Cardiac muscle cell (in vitro differentiated cells and primary cell): ENCODE data around the gene LARGE1. TPM values are rescaled to one million over a fixed set of nuclear protein-coding genes. Genes with fewer than 3 reads are reported as not detected.

Source experiments
- DNase-seq, 2 donors: peaks; one replicate each; pipeline versions ENCODE4 v3.0.0 to v3.0.0-alpha.2; 2010 to 2017; ENCODE audit warnings: low read depth in 1 of 2, low spot score in 1 of 2
- H3K27ac ChIP-seq: fragments of 200-600 bp; sonication (generic); 2 replicates; pipeline ENCODE4 v1.5.1; 2016
- H3K27me3 ChIP-seq: fragments of 200-600 bp; sonication (generic); 2 replicates; pipeline ENCODE4 v1.6.0; 2016; ENCODE audit warnings: control low read depth
- H3K36me3 ChIP-seq: fragments of 200-600 bp; sonication (generic); 2 replicates; pipeline ENCODE4 v1.5.1; 2016; ENCODE audit warnings: control low read depth
- H3K4me1 ChIP-seq: fragments of 200-600 bp; sonication (generic); 2 replicates; pipeline ENCODE4 v1.8.1; 2017; ENCODE audit warnings: low read depth, mild to moderate bottlenecking, mixed run types
- H3K4me3 ChIP-seq: fragments of 200-600 bp; sonication (generic); 2 replicates; pipeline ENCODE4 v1.5.1; 2016; ENCODE audit warnings: mild to moderate bottlenecking
- H3K9me3 ChIP-seq: fragments of 200-600 bp; sonication (generic); 2 replicates; pipeline ENCODE4 v1.5.1; 2017; ENCODE audit warnings: low read depth, mild to moderate bottlenecking, control low read depth
- polyA plus RNA-seq: library from polyadenylated mRNA; unstranded; fragments of >200 nt; fragmentation: Nextera tagmentation; extraction: Ambion mirVana; gene quantifications from 2 replicates; pipeline ENCODE4 v1.2.1, GENCODE V29; 2016
- total RNA-seq: library from RNA; depleted of rRNA; stranded (reverse); fragments of >200 nt; gene quantifications from 2 replicates; pipeline ENCODE4 v1.2.3, GENCODE V29; 2016
- TF ChIP-seq, protein P1 (sequence below): IDR thresholded peaks from 2 replicates; pipeline ENCODE4 v1.5.1; 2012; ENCODE audit warnings: low read depth, mild to moderate bottlenecking, low read length

LARGE1 gene
- total and polyA plus RNA-seq, 2 experiments from 2014 or later, result 18.4 to 34.3 TPM

DNA sequence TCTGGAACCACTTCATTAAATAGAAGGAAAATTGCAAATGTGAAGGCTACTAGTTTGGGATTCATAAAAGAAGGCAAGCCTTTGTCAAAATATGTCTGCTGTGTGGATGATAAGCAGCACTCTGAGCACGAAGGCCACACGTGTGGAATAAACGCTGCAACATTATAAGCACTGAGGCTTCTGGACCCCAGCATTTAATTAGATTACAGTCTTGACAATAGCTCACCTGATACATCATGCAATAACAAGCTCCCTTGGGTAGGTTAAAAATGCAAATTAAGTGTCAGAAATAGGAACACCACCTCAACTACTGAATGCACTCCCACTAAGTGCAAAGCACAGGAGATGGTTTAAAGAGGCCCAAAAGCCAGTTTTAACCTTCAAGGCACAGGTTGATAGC lies 179.3 kb downstream of the LARGE1 start:
- H3K27me3 ChIP-seq, result no peaks in the 10 kb centered on the region
- no peaks in the 10 kb centered on the region for H3K36me3 ChIP-seq
- peaks cover 9% of the 10 kb centered on the region for H3K4me1 ChIP-seq
- TF ChIP-seq, protein P1, sequence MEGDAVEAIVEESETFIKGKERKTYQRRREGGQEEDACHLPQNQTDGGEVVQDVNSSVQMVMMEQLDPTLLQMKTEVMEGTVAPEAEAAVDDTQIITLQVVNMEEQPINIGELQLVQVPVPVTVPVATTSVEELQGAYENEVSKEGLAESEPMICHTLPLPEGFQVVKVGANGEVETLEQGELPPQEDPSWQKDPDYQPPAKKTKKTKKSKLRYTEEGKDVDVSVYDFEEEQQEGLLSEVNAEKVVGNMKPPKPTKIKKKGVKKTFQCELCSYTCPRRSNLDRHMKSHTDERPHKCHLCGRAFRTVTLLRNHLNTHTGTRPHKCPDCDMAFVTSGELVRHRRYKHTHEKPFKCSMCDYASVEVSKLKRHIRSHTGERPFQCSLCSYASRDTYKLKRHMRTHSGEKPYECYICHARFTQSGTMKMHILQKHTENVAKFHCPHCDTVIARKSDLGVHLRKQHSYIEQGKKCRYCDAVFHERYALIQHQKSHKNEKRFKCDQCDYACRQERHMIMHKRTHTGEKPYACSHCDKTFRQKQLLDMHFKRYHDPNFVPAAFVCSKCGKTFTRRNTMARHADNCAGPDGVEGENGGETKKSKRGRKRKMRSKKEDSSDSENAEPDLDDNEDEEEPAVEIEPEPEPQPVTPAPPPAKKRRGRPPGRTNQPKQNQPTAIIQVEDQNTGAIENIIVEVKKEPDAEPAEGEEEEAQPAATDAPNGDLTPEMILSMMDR, result no peak
- H3K9me3 ChIP-seq, result no peaks in the 10 kb centered on the region
- no peak overlapping the region for H3K27ac ChIP-seq
- no peak overlapping the region for H3K4me3 ChIP-seq
- no peak for DNase-seq

DNA sequence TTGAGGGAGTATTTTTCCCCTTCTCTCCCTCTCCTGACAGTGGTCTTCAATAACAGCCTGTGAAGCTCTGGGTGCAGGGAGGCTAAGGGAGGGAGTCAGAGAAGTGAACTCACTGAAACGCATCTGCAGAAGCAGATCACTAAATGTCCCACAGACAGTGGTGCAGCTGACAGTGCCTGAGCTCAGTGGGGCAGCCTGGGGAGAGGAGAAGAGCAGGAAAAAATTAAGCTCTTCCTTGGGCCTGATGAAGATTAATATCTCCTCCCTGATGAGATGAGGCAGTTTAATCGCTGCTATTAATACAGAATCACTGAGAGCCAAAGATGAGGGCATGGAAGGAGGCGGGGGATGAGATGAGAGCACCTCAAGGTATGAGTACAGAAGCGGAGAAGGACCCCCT lies 180.8 kb downstream of the LARGE1 start:
- no peak overlapping the region for H3K27ac ChIP-seq
- DNase-seq, result no peak
- TF ChIP-seq, protein P1, result no peak

DNA sequence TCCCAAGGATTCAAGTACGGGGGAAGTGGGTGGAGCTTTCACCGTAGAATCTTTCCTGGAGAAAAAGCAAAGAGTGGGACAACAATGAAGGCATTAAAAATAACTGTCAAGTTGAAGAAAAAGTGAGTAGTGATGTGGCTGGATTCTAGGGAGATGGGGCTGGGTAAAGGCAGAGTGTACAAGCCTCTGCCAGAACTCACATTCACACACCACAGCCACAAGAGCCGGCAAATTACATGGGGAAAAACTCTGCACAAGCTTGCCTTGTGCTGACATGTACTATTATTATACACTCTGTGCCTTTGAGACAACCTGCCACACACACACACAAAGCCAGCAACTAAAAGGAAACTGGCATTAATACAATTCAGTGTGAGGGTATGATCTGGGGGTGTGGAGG lies 182.6 kb downstream of the LARGE1 start:
- DNase-seq, result no peak
- no peaks in the 10 kb centered on the region for H3K36me3 ChIP-seq
- no peaks in the 10 kb centered on the region for H3K27me3 ChIP-seq
- TF ChIP-seq, protein P1, result no peak
- peak overlapping the region; percentile 30 for H3K27ac ChIP-seq
- no peak overlapping the region for H3K4me3 ChIP-seq
- H3K4me1 ChIP-seq, result peaks cover 9% of the 10 kb centered on the region
- no peaks in the 10 kb centered on the region for H3K9me3 ChIP-seq

More for the DNA sequence above, 180.8 kb downstream of the LARGE1 start:
- Histone ChIP-seq H3K27me3 (no peaks in the 10 kb centered on the region), H3K4me1 (peaks cover 9% of the 10 kb centered on the region), H3K36me3 (no peaks in the 10 kb centered on the region), H3K9me3 (no peaks in the 10 kb centered on the region), H3K4me3 (no peak overlapping the region)

DNA sequence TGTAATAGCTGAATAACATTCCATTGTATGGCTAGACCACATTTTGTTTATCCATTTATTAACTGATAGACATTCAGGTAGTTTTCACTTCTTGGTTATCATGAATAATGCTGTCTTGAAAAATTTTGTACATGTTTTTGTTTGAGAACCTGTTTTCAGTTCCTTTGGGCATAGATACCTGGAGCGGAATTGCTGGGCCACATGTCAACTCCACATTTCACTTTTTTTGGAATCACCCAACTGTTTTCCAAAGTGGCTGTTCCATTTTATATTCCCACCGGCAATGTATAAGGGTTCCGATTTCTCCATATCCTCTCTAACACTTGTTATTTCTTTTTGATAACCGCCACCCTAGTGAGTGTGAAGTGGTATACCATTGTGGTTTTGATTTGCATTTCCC lies 184.3 kb downstream of the LARGE1 start:
- no peak for DNase-seq
- H3K27ac ChIP-seq, result no peak overlapping the region
- H3K27me3 ChIP-seq, result no peaks in the 10 kb centered on the region
- H3K4me3 ChIP-seq, result no peak overlapping the region
- H3K4me1 ChIP-seq, result peaks cover 9% of the 10 kb centered on the region
- no peaks in the 10 kb centered on the region for H3K36me3 ChIP-seq
- H3K9me3 ChIP-seq, result no peaks in the 10 kb centered on the region
- TF ChIP-seq, protein P1, result no peak

DNA sequence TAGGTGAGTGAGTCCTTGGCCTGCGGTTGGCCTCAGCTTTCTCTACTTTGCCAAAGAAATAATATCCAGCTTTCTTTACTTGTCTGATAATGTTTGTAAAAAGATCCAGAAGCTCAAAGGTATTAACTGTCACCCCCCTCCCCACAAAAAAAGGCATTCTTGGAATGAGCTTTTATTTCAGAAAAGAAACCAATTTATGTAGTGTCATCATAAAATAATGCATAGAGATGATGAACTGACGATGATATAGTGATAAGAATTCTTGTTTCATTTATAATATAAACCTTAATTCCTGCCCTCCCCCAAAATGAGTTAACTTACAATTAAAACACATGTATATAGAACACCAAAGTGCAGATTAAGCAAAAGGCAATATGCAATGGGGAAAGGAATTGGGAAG lies 191.4 kb downstream of the LARGE1 start:
- TF ChIP-seq, protein P1, result no peak
- DNase-seq, result no peak
- Histone ChIP-seq H3K27ac (no peak overlapping the region), H3K9me3 (no peaks in the 10 kb centered on the region), H3K4me1 (no peaks in the 10 kb centered on the region), H3K36me3 (no peaks in the 10 kb centered on the region), H3K27me3 (no peaks in the 10 kb centered on the region), H3K4me3 (no peak overlapping the region)

DNA sequence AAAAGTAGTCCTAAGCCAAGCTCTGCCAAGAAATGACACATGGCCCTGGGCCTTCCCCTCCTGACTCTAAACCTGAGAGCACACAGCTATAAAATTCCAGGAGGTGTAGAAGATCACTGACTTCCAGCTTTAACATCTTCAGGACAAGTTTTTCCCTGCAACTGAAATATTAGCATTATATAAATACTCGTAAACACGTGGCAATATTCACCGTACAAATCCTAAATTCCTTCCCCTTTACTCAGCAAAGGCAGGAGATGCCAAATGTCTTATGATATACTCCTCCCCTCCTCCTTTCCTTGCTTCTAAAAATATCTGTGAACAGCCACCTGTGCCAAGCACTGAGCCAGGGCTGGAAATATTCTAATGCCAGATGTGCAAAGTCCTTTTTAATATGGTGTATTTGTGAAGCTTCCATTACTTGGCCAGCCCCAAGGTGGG lies 194.0 kb downstream of the LARGE1 start:
- TF ChIP-seq, protein P1, result no peak
- no peak overlapping the region for H3K4me3 ChIP-seq
- peak in 1 of 2 donors; percentile 28 for DNase-seq

More for the DNA sequence above, 194.0 kb downstream of the LARGE1 start:
- Histone ChIP-seq H3K27ac (no peak overlapping the region), H3K9me3 (no peaks in the 10 kb centered on the region), H3K27me3 (no peaks in the 10 kb centered on the region), H3K36me3 (no peaks in the 10 kb centered on the region), H3K4me1 (no peaks in the 10 kb centered on the region)
